NCI-H1436 (cell line): ENCODE measurements around the gene ZNF70.
A peak's percentile ranks its signal among the peaks of the same experiment; 100 is the strongest.

Experiments
- DNase-seq: peaks from one replicate; lab custom pipeline; 2025; lab: John Stamatoyannopoulos, UW

Gene ZNF70

GRCh38 chr22:23716811-23717801 is 33.8 kb downstream of the ZNF70 start:
- DNase-seq = peak; percentile 87

GRCh38 chr22:23715806-23716375 is 35.0 kb downstream of the ZNF70 start:
- no peak for DNase-seq

- no peak for DNase-seq
Observed at GRCh38 chr22:23714596-23715578, 36.0 kb downstream of the ZNF70 start.

GRCh38 chr22:23713696-23714595 is 37.0 kb downstream of the ZNF70 start:
- no peak for DNase-seq

- no peak for DNase-seq
Observed at GRCh38 chr22:23712256-23712655, 38.7 kb downstream of the ZNF70 start.

- DNase-seq = no peak
Observed at GRCh38 chr22:23709107-23709506, 41.8 kb downstream of the ZNF70 start.

GRCh38 chr22:23708270-23708669 is 42.6 kb downstream of the ZNF70 start:
- DNase-seq = no peak

GRCh38 chr22:23705358-23705757 is 45.6 kb downstream of the ZNF70 start:
- DNase-seq = no peak

- no peak for DNase-seq
Observed at GRCh38 chr22:23704829-23705228, 46.1 kb downstream of the ZNF70 start.

- DNase-seq = no peak
Observed at GRCh38 chr22:23704062-23704461, 46.9 kb downstream of the ZNF70 start.

- no peak for DNase-seq
Observed at GRCh38 chr22:23700706-23701105, 50.2 kb downstream of the ZNF70 start.

GRCh38 chr22:23698673-23699235 is 52.2 kb downstream of the ZNF70 start:
- DNase-seq = no peak

- DNase-seq = no peak
Observed at GRCh38 chr22:23698094-23698493, 52.8 kb downstream of the ZNF70 start.

- DNase-seq = no peak
Observed at GRCh38 chr22:23697031-23697970, 53.6 kb downstream of the ZNF70 start.

GRCh38 chr22:23696326-23696851 is 54.5 kb downstream of the ZNF70 start:
- DNase-seq = no peak

- no peak for DNase-seq
Observed at GRCh38 chr22:23695571-23696325, 55.2 kb downstream of the ZNF70 start.

- DNase-seq = no peak
Observed at GRCh38 chr22:23695141-23695540, 55.8 kb downstream of the ZNF70 start.

- no peak for DNase-seq
Observed at GRCh38 chr22:23693979-23694680, 56.8 kb downstream of the ZNF70 start.
